HFF-Myc (cell line): ENCODE results near the gene MMP7.

Experiments
- DNase-seq: peaks from one replicate; pipeline ENCODE4 v3.0.0-alpha.2; 2011; ENCODE audit warnings: low read depth; ENCODE audit errors: extremely low read depth
- H3K4me3 ChIP-seq: replicated peaks from 2 replicates; pipeline ENCODE4 v1.5.1; 2011; ENCODE audit warnings: low read depth, mild to moderate bottlenecking, control low read depth, low read length
- TF ChIP-seq, protein P1 (sequence below): IDR thresholded peaks from 2 replicates; pipeline ENCODE4 v1.5.1; 2012; ENCODE audit warnings: mild to moderate bottlenecking, low read depth, low read length, control low read depth; ENCODE audit errors: missing control alignments

The MMP7 gene

DNA sequence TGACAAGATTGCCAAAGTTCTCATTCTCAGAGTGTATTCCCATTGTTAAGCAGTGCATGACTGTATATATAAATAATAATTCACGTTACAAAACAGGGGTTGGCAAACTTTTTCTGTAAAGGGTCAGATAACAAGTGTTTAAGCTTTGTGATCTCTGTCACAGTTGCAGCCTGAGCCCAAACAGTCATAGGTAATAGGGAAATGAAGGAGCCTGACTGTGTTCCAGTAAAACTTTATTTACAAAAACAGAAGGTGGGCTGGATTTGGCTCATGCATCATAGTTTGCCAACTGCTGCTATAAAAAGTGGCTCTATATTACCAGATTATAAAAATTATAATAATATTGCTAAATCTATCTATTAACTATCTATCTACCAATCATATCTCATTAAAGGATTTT is 3.5 kb downstream of the MMP7 start:
- no peak for DNase-seq
- TF ChIP-seq, protein P1, sequence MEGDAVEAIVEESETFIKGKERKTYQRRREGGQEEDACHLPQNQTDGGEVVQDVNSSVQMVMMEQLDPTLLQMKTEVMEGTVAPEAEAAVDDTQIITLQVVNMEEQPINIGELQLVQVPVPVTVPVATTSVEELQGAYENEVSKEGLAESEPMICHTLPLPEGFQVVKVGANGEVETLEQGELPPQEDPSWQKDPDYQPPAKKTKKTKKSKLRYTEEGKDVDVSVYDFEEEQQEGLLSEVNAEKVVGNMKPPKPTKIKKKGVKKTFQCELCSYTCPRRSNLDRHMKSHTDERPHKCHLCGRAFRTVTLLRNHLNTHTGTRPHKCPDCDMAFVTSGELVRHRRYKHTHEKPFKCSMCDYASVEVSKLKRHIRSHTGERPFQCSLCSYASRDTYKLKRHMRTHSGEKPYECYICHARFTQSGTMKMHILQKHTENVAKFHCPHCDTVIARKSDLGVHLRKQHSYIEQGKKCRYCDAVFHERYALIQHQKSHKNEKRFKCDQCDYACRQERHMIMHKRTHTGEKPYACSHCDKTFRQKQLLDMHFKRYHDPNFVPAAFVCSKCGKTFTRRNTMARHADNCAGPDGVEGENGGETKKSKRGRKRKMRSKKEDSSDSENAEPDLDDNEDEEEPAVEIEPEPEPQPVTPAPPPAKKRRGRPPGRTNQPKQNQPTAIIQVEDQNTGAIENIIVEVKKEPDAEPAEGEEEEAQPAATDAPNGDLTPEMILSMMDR = no peak
- H3K4me3 ChIP-seq = no peak overlapping the region

DNA sequence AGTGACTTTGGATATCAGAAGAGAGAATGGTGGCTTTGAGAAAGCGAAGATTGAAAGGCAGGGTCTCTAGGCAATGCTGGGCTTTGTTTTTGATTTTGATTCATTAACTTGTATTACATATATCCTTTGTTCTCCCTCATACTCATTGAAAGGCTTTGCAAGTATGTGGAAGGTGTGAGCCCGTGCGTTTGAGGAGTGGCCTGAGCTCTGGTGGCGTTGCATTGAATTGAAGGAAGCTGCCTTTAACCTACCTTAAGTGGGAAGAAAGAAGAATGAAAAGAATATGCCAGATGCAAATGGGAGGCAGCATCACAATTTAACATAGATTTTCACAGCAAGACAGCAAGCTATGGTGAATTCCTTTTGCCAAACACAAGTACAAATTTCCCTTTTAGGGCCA is 6.7 kb downstream of the MMP7 start:
- H3K4me3 ChIP-seq = no peak overlapping the region
- TF ChIP-seq, protein P1 = no peak
- DNase-seq = no peak

DNA sequence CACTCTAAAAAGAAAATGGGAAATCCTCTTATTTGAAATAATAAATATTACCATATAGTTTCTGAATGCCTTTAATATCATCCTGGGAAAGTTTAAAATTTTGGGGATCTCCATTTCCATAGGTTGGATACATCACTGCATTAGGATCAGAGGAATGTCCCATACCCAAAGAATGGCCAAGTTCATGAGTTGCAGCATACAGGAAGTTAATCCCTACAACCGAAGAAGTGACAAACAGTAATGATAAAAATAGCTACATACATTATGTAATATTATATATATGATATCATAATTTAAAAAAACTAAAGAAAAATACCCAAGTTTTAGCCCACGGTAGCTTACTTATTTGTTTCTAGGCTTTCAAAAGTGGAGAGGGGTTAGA is 7.4 kb downstream of the MMP7 start:
- no peak overlapping the region for H3K4me3 ChIP-seq
- TF ChIP-seq, protein P1 = no peak
- DNase-seq = no peak

DNA sequence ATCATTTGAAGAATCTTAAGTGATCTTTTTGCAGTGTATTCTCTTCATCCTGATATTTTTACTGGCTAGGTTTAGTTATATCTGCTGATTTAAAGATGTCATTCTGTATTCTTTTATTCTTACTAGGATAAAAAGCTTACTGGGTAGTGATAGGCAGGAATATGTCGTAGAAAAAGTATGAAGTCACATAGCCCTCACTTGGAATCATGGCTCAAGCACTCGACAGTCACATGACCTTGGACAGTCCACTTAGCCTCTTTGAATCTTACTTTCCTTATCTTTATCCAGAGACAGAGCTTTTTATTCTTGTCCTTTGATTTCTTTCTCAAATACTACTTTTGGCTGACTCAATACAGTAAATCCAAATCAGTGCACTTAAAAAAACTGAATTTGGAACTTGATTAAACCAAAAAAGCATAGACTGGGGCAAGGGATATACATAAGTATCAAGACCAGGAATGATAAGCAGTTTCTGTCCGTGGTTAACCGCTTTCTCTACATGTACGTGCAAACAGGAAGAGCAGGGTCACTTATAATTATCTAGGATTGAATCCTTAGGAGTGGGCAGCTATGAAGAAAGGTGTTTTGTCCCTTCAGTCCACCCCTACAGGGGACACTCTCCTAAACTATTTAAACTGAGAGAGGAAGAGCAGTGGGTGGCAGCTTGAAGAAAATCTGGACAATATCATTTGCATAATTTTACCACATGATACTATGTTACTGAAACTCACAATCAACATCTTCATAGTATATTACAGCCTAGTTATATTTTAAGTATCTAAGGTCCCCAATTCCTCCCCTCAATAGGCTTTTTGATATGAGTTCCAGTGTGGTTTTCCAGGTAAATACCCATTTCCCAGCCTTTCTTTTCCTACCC is 8.0 kb downstream of the MMP7 start:
- DNase-seq = no peak
- TF ChIP-seq, protein P1 = no peak
- no peak overlapping the region for H3K4me3 ChIP-seq

DNA sequence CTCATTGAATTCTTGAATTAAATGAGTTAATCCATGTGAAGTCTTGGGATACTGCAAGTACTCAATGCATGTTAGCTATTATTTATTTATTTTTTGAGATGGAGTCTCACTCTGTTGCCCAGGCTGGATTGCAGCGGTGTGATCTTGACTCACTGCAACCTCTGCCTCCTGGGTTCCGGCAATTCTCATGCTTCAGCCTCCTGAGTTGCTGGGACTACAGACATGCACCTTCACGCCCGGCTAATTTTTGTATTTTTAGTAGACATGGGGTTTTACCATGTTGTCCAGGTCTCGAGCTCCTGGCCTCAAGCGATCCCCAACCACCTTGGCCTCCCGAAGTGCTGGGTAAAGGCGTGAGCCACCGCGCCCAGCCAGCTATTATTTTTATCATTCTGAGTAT is 9.4 kb downstream of the MMP7 start:
- no peak overlapping the region for H3K4me3 ChIP-seq
- TF ChIP-seq, protein P1 = no peak
- DNase-seq = no peak

DNA sequence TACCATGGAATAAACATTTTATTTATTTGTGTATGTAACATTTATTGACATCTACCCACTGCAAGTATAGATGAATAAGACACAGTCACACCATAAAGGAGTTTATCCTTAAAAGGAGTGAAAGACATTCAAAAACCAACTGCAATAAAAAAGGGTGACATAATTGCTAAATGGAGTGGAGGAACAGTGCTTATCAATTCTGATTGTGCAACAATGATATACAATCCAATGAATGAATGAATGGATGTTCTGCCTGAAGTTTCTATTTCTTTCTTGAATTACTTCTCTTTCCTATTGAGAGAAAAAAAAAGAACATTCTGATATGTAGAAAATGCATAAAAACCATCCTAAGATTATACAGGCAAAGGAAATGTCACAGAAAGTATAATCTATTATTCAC is 10.0 kb downstream of the MMP7 start:
- DNase-seq = no peak
- H3K4me3 ChIP-seq = no peak overlapping the region
- TF ChIP-seq, protein P1 = no peak
